ENCODE data around the gene FBXO30. TPM values are rescaled to one million over a fixed set of nuclear protein-coding genes. Genes with fewer than 3 reads are reported as not detected.

Gene FBXO30
- total RNA-seq, 1 experiment from 2014 or later = 3.6 TPM

GRCh38 chr6:145789443-145789842 lies 25.2 kb downstream of the FBXO30 start:
- BruUV-seq (replicated peaks) = no TSS peak
- CTCF ChIA-PET = no interaction called here
- H3K36me3 Mint-ChIP-seq (ENCODE audit: insufficient read depth, unreplicated experiment) = no peaks in the 10 kb centered on the region
- no peak for DNase-seq
- H3K4me1 Mint-ChIP-seq (ENCODE audit: low read depth, unreplicated experiment) = no peaks in the 10 kb centered on the region
- no peak for TF ChIP-seq CTCF (IDR thresholded peaks at IDR 0.05; ENCODE audit: unreplicated experiment)
- H3K27ac Mint-ChIP-seq (ENCODE audit: unreplicated experiment) = no peak overlapping the region
- no peaks in the 10 kb centered on the region for H3K27me3 Mint-ChIP-seq (ENCODE audit: unreplicated experiment)
- intact Hi-C loops (cut with micrococcal nuclease; ENCODE audit: unreplicated experiment) = no loop called here
- no peak overlapping the region for H3K4me3 Mint-ChIP-seq (ENCODE audit: low read depth, unreplicated experiment)
- peaks cover 7% of the 10 kb centered on the region for H3K9me3 Mint-ChIP-seq (ENCODE audit: low read depth, unreplicated experiment)

GRCh38 chr6:145787688-145788087 lies 26.9 kb downstream of the FBXO30 start:
- CTCF ChIA-PET = no interaction called here

GRCh38 chr6:145784683-145785082 lies 29.9 kb downstream of the FBXO30 start:
- H3K4me1 Mint-ChIP-seq (ENCODE audit: low read depth, unreplicated experiment) = no peaks in the 10 kb centered on the region
- H3K36me3 Mint-ChIP-seq (ENCODE audit: insufficient read depth, unreplicated experiment) = no peaks in the 10 kb centered on the region
- no TSS peak for BruUV-seq (replicated peaks)
- CTCF ChIA-PET = no interaction called here
- no peak overlapping the region for H3K4me3 Mint-ChIP-seq (ENCODE audit: low read depth, unreplicated experiment)
- no peaks in the 10 kb centered on the region for H3K27me3 Mint-ChIP-seq (ENCODE audit: unreplicated experiment)
- no peaks in the 10 kb centered on the region for H3K9me3 Mint-ChIP-seq (ENCODE audit: low read depth, unreplicated experiment)
- intact Hi-C loops (cut with micrococcal nuclease; ENCODE audit: unreplicated experiment) = no loop called here
- no peak for DNase-seq
- no peak overlapping the region for H3K27ac Mint-ChIP-seq (ENCODE audit: unreplicated experiment)
- no peak for TF ChIP-seq CTCF (IDR thresholded peaks at IDR 0.05; ENCODE audit: unreplicated experiment)

More at GRCh38 chr6:145787688-145788087, 26.9 kb downstream of the FBXO30 start:
- Mint-ChIP-seq H3K4me1 (ENCODE audit: low read depth, unreplicated experiment) (no peaks in the 10 kb centered on the region), H3K27me3 (ENCODE audit: unreplicated experiment) (no peaks in the 10 kb centered on the region), H3K9me3 (ENCODE audit: low read depth, unreplicated experiment) (peaks cover 7% of the 10 kb centered on the region), H3K27ac (ENCODE audit: unreplicated experiment) (no peak overlapping the region), H3K4me3 (ENCODE audit: low read depth, unreplicated experiment) (no peak overlapping the region), H3K36me3 (ENCODE audit: insufficient read depth, unreplicated experiment) (no peaks in the 10 kb centered on the region)
- intact Hi-C loops (cut with micrococcal nuclease; ENCODE audit: unreplicated experiment) = no loop called here
- no TSS peak for BruUV-seq (replicated peaks)
- TF ChIP-seq CTCF (IDR thresholded peaks at IDR 0.05; ENCODE audit: unreplicated experiment) = no peak
- no peak for DNase-seq

- TF ChIP-seq CTCF (IDR thresholded peaks at IDR 0.05; ENCODE audit: unreplicated experiment) = no peak
- H3K4me3 Mint-ChIP-seq (ENCODE audit: low read depth, unreplicated experiment) = no peak overlapping the region
- H3K36me3 Mint-ChIP-seq (ENCODE audit: insufficient read depth, unreplicated experiment) = no peaks in the 10 kb centered on the region
- H3K27ac Mint-ChIP-seq (ENCODE audit: unreplicated experiment) = no peak overlapping the region
- BruUV-seq (replicated peaks) = no TSS peak
- no peaks in the 10 kb centered on the region for H3K4me1 Mint-ChIP-seq (ENCODE audit: low read depth, unreplicated experiment)
- intact Hi-C loops (cut with micrococcal nuclease; ENCODE audit: unreplicated experiment) = no loop called here
- no peak for DNase-seq
- H3K27me3 Mint-ChIP-seq (ENCODE audit: unreplicated experiment) = no peaks in the 10 kb centered on the region
- CTCF ChIA-PET = no interaction called here
- no peaks in the 10 kb centered on the region for H3K9me3 Mint-ChIP-seq (ENCODE audit: low read depth, unreplicated experiment)
Measured at GRCh38 chr6:145783796-145784195, 30.8 kb downstream of the FBXO30 start.

Data from Calu3 (cell line).